Spleen (tissue), 11 donors: ENCODE results near the gene OBP2B. TPM values are rescaled to one million over a fixed set of nuclear protein-coding genes. Genes with fewer than 3 reads are reported as not detected.
"Not testable (repeated sequence)": the region's sequence is repeated elsewhere in the genome, so short reads cannot be mapped to it uniquely, and the experiment has no call there.

ENCODE experiments used
- DNase-seq: peaks from one replicate; pipeline ENCODE4 v3.0.0-alpha.2; 2020
- H3K27ac ChIP-seq, 8 donors: fragments of 200-600 bp; sonication (generic) in 7 of 8; 1 replicate in 4 of 8; 2 replicates in 4 of 8; pipeline versions ENCODE4 v1.5.0 to v1.8.0; 2016 to 2021; ENCODE audit warnings: inconsistent platforms in 4 of 8, mild to moderate bottlenecking in 4 of 8, moderate library complexity in 1 of 8
- H3K27me3 ChIP-seq, 7 donors: fragments of 200-600 bp; sonication (generic) in 6 of 7; replicated peaks in 1 of 7; 1 replicate in 4 of 7; 2 replicates in 3 of 7; pipeline versions ENCODE4 v1.5.0 to v1.8.0; 2016 to 2021; ENCODE audit warnings: inconsistent platforms in 3 of 7, mild to moderate bottlenecking in 1 of 7
- H3K36me3 ChIP-seq, 6 donors: fragments of 200-600 bp; sonication (generic) in 5 of 6; 1 replicate in 4 of 6; 2 replicates in 2 of 6; pipeline versions ENCODE4 v1.5.0 to v1.8.0; 2016 to 2021; ENCODE audit warnings: inconsistent platforms in 2 of 6
- H3K4me1 ChIP-seq, 6 donors: fragments of 200-600 bp; sonication (generic) in 5 of 6; 1 replicate in 3 of 6; 2 replicates in 3 of 6; pipeline versions ENCODE4 v1.5.0 to v1.8.0; 2016 to 2021; ENCODE audit warnings: inconsistent platforms in 3 of 6
- H3K4me3 ChIP-seq, 8 donors: fragments of 200-600 bp; sonication (generic) in 7 of 8; 1 replicate in 4 of 8; 2 replicates in 4 of 8; pipeline versions ENCODE4 v1.5.0 to v1.8.0; 2016 to 2021; ENCODE audit warnings: inconsistent platforms in 4 of 8, mild to moderate bottlenecking in 4 of 8, moderate library complexity in 2 of 8
- H3K9me3 ChIP-seq, 8 donors: fragments of 200-600 bp; sonication (generic) in 7 of 8; 1 replicate in 4 of 8; 2 replicates in 4 of 8; pipeline versions ENCODE4 v1.5.0 to v1.8.0; 2016 to 2021; ENCODE audit warnings: inconsistent platforms in 4 of 8
- POLR2A ChIP-seq, 3 donors: fragments of 450-650 bp; IDR thresholded peaks; one replicate each; pipeline ENCODE4 v1.5.1; 2017; ENCODE audit warnings: antibody characterized with exemption in 3 of 3, mild to moderate bottlenecking in 1 of 3
- POLR2AphosphoS5 ChIP-seq, 3 donors: sonication (generic); formaldehyde crosslinking; IDR thresholded peaks; one replicate each; pipeline ENCODE4 v1.5.1; 2017; ENCODE audit warnings: antibody characterized with exemption in 3 of 3
- WGBS, 5 donors: extraction: QIAGEN DNeasy Blood & Tissue Kit in 3 of 5; methylation state at CpG; one replicate each; pipeline versions ENCODE4 v1.1.5 to v1.1.7; 2013 to 2018; 5-methylcytosine and 5-hydroxymethylcytosine counted together
- intact Hi-C: fragments of 100-400 bp; cut with DNase I; formaldehyde crosslinking; loops from one replicate; pipeline ENCODE4 v1.15.0; 2023; ENCODE audit warnings: low total_unique reads
- polyA plus RNA-seq, 3 donors: library from polyadenylated mRNA; stranded (reverse); fragments of 200-250 nt; gene quantifications; one replicate each; pipeline ENCODE4 v1.2.1, GENCODE V29; 2013
- total RNA-seq, 7 donors: library from RNA; depleted of rRNA in 3 of 7; stranded (reverse); fragments of >200 nt in 3 of 7; fragmentation: NEBNext Ultra II Directional in 4 of 7; extraction: Animal tissue kit (Norgen Biotek cat#: 25700) in 4 of 7; gene quantifications; one replicate each; pipeline versions ENCODE4 v1.1.0 to v1.2.1, GENCODE V29; 2016 to 2021
- TF ChIP-seq, protein P1 (sequence below), 11 experiments: fragments of 200-600 bp in 7 of 11; fragments of 450-650 bp in 4 of 11; sonication (generic) in 4 of 11; IDR thresholded peaks in 8 of 11; conservative IDR thresholded peaks in 3 of 11; 1 replicate in 7 of 11; 2 replicates in 4 of 11; pipeline versions ENCODE4 v1.4.0 to v1.8.0; 2016 to 2021; ENCODE audit warnings: antibody characterized with exemption in 11 of 11, inconsistent platforms in 4 of 11, mild to moderate bottlenecking in 1 of 11
- donor health status: healthy with polysubstance abuse.
- donor health status: DM: no; HTN: no; CAD: no; lungs with moderate emphysema.
- donor health status: DM: no; HTN: no; CAD: no.
- donor health status: Bipolar disorder and iron deficiency.
- donor health status: healthy.
- donor health status: DM: no; HTN: no; CAD: no.
- donor health status: DM: yes; HTN: yes; CAD: no.

OBP2B gene
- total and polyA plus RNA-seq, 10 donors = 0.16 to 0.95 (median 0.38) TPM; not detected in 7

DNA sequence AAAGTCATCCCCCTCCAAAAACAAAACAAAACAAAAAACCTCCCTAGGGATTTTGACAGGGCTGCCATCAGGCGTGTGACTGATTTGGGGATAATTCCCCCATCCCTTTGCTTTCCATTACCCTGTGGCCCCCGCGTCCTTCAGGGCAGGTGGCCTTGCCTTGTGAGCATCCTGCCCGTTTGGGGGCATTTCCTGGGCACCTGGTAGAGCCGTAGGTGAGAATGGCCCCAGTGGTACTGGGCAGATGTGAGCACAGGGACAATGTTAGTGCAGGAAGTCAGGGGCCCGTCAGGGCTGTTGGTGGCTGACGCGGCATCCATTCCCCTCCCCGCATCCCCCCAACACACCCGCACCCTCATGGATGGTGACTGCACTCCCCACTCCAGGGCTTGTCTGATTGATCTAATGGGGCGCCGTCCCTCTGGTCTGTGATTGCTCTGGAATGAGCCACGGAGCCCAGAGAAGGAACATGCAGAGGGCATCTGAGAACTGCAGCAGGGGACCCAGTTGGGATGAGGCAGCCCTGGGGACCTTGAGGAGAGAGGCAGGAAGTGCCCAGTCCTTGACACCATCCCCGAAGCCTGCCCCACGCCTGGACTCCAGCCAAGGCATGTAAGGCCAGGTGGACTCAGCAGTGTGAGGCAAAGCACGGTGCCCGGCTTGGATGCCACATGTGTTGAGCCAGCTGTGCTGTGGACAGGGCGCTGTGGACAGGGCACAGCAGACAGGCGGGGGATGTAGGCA, 27.4 kb upstream of the OBP2B start:
- H3K27me3 ChIP-seq = peaks cover 0 to 43% (median 0%) of the 10 kb centered on the region in 7 donors
- peaks cover 0 to 30% (median 20%) of the 10 kb centered on the region in 6 donors for H3K4me1 ChIP-seq
- 52 to 73% (median 61%) methylated on average over 13 to 19 of the region's 19 CpGs for WGBS, 5 donors
- TF ChIP-seq POLR2AphosphoS5 (IDR thresholded peaks at IDR 0.05) = peak; percentile 30 to 59 (median 49)
- H3K36me3 ChIP-seq, H3K9me3 ChIP-seq, intact Hi-C loops: not testable (repeated sequence)
- peak; percentile 73 for DNase-seq
- peak overlapping the region in 1 of 8 donors; percentile 24 for H3K4me3 ChIP-seq
- peak overlapping the region in 7 of 8 donors; percentile 36 to 81 (median 76) for H3K27ac ChIP-seq

GRCh38 chr9:133235549-133236222, 26.6 kb upstream of the OBP2B start:
- WGBS, 5 donors = 63 to 74% (median 67%) methylated on average over 10 to 11 of the region's 11 CpGs
- peaks cover 0 to 43% (median 0%) of the 10 kb centered on the region in 7 donors for H3K27me3 ChIP-seq
- peaks cover 0 to 30% (median 20%) of the 10 kb centered on the region in 6 donors for H3K4me1 ChIP-seq
- H3K4me3 ChIP-seq = no peak overlapping the region
- H3K36me3 ChIP-seq = no peaks in the 10 kb centered on the region
- peak overlapping the region in 1 of 8 donors; percentile 16 for H3K27ac ChIP-seq
- no peak for TF ChIP-seq POLR2AphosphoS5 (IDR thresholded peaks at IDR 0.05)
- TF ChIP-seq POLR2A (IDR thresholded peaks at IDR 0.05) = no peak
- TF ChIP-seq, protein P1, sequence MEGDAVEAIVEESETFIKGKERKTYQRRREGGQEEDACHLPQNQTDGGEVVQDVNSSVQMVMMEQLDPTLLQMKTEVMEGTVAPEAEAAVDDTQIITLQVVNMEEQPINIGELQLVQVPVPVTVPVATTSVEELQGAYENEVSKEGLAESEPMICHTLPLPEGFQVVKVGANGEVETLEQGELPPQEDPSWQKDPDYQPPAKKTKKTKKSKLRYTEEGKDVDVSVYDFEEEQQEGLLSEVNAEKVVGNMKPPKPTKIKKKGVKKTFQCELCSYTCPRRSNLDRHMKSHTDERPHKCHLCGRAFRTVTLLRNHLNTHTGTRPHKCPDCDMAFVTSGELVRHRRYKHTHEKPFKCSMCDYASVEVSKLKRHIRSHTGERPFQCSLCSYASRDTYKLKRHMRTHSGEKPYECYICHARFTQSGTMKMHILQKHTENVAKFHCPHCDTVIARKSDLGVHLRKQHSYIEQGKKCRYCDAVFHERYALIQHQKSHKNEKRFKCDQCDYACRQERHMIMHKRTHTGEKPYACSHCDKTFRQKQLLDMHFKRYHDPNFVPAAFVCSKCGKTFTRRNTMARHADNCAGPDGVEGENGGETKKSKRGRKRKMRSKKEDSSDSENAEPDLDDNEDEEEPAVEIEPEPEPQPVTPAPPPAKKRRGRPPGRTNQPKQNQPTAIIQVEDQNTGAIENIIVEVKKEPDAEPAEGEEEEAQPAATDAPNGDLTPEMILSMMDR (IDR thresholded peaks at IDR 0.05 in 8 of 11, conservative IDR thresholded peaks at IDR 0.05 in 3 of 11) = no peak
- intact Hi-C loops = no loop called here
- DNase-seq = peak; percentile 33
- H3K9me3 ChIP-seq = no peaks in the 10 kb centered on the region

DNA sequence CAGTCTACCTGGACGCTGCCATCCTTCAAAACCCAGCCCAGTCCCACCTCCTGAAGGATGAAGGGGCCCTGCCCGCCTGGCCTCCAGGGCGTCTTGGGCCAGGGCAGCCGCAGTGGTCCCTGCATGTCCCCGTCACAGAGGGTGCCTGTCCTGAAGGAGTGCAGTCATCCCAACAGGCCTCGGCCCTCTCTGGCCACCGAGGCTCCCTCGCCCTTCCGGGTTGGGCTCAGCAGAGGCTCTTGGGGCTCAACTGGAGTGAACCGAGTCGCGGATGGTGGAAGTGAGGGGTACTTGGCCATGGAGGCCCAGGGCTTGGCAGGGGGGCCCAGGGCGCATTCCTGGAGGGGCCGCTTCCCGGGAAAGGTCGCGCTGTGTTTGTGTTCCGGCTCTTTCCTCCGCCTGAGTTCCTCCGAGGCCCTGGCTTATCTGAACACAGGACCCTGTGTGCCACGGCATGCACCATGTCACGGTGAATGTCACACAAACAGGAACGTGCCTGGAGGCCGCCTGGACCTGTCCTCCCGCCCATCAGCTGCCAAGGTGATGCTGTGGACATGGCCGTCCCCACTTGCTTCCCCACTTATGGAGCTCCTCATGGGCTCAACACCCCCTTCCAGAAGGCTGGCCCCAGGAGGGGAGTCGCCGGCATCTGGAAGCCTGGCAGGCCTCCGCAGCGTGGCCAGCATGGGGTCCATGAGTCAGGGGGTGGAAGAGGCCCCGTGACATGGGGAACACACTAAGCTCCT, 25.7 kb upstream of the OBP2B start:
- TF ChIP-seq POLR2A (IDR thresholded peaks at IDR 0.05) (no peak), POLR2AphosphoS5 (IDR thresholded peaks at IDR 0.05) (no peak)
- TF ChIP-seq, protein P1 (IDR thresholded peaks at IDR 0.05 in 8 of 11, conservative IDR thresholded peaks at IDR 0.05 in 3 of 11) = no peak
- peak; percentile 59 for DNase-seq
- Histone ChIP-seq H3K36me3 (no peaks in the 10 kb centered on the region), H3K27me3 (peaks cover 0 to 35% (median 0%) of the 10 kb centered on the region in 7 donors), H3K4me1 (peaks cover 0 to 30% (median 20%) of the 10 kb centered on the region in 6 donors), H3K4me3 (no peak overlapping the region), H3K9me3 (no peaks in the 10 kb centered on the region), H3K27ac (peak overlapping the region in 2 of 8 donors; percentile 14 to 26)
- 88 to 96% (median 93%) methylated on average over 17 to 31 of the region's 31 CpGs for WGBS, 5 donors
- intact Hi-C loops = no loop called here

DNA sequence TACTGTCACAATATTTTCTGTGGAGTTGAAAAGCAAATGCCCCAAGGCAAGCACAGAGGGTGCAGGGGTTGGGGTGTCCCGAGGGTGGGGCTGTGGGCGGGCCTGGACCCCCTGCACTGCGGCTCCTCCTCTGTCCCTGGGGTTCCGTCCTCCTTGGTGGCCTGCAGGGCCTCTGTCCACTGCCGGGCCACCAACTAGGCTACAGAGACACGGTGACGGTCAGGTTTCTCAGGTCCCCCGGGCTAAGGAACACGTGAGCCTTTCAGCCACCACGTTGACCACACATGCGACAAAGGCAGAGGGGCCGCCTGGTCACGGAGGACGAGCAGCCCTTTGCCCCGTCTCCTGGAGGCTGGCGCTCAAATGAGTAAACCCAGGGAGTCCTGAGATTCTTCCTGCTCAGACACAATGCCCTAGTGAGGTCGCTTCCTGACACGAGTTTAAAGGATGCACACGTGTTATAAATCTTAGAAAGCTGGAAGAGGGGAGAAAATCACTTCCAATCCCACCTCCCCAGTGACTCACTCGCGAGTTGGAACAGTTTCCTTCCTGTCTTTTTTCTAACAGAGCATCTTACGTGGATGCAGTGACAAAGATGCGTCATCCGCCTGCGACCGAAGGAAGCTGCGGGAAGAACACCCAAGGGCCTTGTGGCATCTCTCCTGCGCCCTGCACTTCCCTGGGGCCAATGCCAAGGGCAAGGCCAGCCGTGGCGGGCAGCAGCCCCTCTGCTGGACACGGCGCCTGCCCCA, 24.8 kb upstream of the OBP2B start:
- DNase-seq = peak; percentile 56
- Histone ChIP-seq H3K27me3 (peaks cover 0 to 26% (median 0%) of the 10 kb centered on the region in 7 donors), H3K27ac (peak overlapping the region in 1 of 8 donors; percentile 26), H3K4me3 (no peak overlapping the region), H3K9me3 (no peaks in the 10 kb centered on the region), H3K36me3 (no peaks in the 10 kb centered on the region), H3K4me1 (peaks cover 0 to 22% (median 13%) of the 10 kb centered on the region in 6 donors)
- TF ChIP-seq POLR2A (IDR thresholded peaks at IDR 0.05) (no peak), POLR2AphosphoS5 (IDR thresholded peaks at IDR 0.05) (no peak)
- TF ChIP-seq, protein P1 (IDR thresholded peaks at IDR 0.05 in 8 of 11, conservative IDR thresholded peaks at IDR 0.05 in 3 of 11) = no peak
- intact Hi-C loops = no loop called here
- WGBS, 5 donors = 65 to 81% (median 73%) methylated on average over 30 to 32 of the region's 32 CpGs

DNA sequence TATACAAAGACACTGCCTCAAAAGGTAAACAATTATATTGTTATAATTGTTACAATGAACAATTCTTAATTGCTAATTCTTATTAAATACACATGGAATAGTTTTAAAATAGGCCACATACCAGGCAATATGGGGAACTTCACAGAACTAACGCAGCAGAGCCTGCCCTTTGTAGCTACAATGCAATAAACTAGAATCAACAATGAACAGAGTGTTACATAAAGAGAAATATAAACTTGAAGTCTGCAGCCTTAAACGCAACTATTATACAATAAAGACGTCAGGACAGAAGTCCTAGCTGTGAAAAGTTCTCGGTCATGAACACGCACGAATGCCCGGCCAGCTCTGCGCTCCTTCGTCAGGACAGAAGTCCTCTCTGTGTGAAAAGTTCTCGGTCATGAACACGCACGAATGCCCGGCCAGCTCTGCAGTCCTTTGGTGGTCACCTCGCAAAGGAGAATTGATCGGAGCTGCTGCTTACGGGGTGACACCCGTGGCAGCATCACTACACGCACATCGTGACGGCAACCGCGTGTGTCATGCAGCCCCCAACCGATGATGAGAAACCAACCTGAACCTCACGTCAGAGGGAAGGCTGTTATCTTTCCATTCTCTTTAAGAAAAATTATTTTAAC, 23.0 kb upstream of the OBP2B start:
- peak; percentile 31 for DNase-seq
- H3K9me3 ChIP-seq, H3K4me3 ChIP-seq, H3K27ac ChIP-seq, H3K36me3 ChIP-seq, intact Hi-C loops, H3K4me1 ChIP-seq: not testable (repeated sequence)
- H3K27me3 ChIP-seq = peaks cover 0 to 22% (median 0%) of the 10 kb centered on the region in 7 donors
- WGBS, 5 donors = 89 to 91% (median 91%) methylated on average over 24 of the region's 24 CpGs

GRCh38 chr9:133230514-133230913, 21.5 kb upstream of the OBP2B start:
- DNase-seq, H3K27ac ChIP-seq, H3K4me1 ChIP-seq, H3K4me3 ChIP-seq, H3K36me3 ChIP-seq, H3K9me3 ChIP-seq, intact Hi-C loops: not testable (repeated sequence)
- peaks cover 0 to 29% (median 0%) of the 10 kb centered on the region in 7 donors for H3K27me3 ChIP-seq
- WGBS, 5 donors = 84 to 96% (median 88%) methylated on average over 7 of the region's 7 CpGs
